Effector memory CD4-positive, alpha-beta T cell (primary cell): ENCODE measurements around the gene LPCAT1.

ENCODE experiments used
- DNase-seq, 3 donors: peaks; one replicate each; pipeline ENCODE4 v3.0.0-alpha.2; 2020
- H3K27ac ChIP-seq: 2 replicates; pipeline ENCODE4 v1.7.0; 2013; ENCODE audit warnings: mild to moderate bottlenecking, low read length, moderate library complexity; ENCODE audit not compliant: insufficient read depth, poor library complexity, severe bottlenecking
- H3K27me3 ChIP-seq: replicated peaks from 2 replicates; pipeline ENCODE4 v1.7.0; 2013; ENCODE audit warnings: mild to moderate bottlenecking, low read length; ENCODE audit not compliant: insufficient read depth, control insufficient read depth, poor library complexity, severe bottlenecking
- H3K36me3 ChIP-seq: 2 replicates; pipeline ENCODE4 v1.7.0; 2013; ENCODE audit warnings: mild to moderate bottlenecking, low read length, moderate library complexity; ENCODE audit not compliant: control insufficient read depth, insufficient read depth
- H3K4me1 ChIP-seq: 2 replicates; pipeline ENCODE4 v1.7.0; 2013; ENCODE audit warnings: low read length, mild to moderate bottlenecking; ENCODE audit not compliant: control insufficient read depth, insufficient read depth, poor library complexity, severe bottlenecking
- H3K4me3 ChIP-seq: 2 replicates; pipeline ENCODE4 v1.7.0; 2013; ENCODE audit warnings: low read length, low read depth, mild to moderate bottlenecking; ENCODE audit not compliant: insufficient read depth, poor library complexity, severe bottlenecking
- H3K9me3 ChIP-seq: 2 replicates; pipeline ENCODE4 v1.7.0; 2013; ENCODE audit warnings: mild to moderate bottlenecking, low read length, moderate library complexity; ENCODE audit not compliant: control insufficient read depth

LPCAT1 gene

DNA sequence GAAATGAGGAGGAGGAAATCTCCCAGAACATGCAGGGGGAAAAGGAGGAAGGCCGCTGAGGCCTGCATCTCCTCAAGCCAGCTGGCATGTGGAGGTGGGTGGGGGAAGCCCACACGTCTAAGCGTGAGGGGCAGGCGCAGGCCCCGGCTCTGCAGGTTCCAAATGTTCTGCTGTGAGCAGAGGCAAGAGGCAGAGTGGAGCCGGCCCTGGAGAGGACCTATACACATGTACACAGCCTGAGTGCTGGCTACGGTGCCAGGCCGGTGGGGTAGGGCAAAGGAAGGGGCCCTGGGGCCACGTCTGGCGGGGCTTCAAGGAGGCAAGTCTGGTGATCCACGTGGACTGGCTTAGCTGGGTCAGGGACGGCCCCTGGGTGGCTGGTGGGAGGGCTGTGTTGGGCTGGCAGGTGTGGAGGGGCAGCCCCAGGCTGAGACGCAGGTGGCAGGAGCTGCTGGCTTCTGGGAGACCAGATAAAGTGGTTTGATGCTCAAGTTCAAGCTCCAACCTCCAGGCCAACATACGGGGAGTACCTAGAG lies 26.4 kb downstream of the LPCAT1 start:
- Histone ChIP-seq H3K4me1 (no peaks in the 10 kb centered on the region), H3K36me3 (peaks cover 37% of the 10 kb centered on the region), H3K9me3 (no peaks in the 10 kb centered on the region), H3K27me3 (no peaks in the 10 kb centered on the region), H3K4me3 (no peak overlapping the region), H3K27ac (no peak overlapping the region)
- DNase-seq, result no peak

DNA sequence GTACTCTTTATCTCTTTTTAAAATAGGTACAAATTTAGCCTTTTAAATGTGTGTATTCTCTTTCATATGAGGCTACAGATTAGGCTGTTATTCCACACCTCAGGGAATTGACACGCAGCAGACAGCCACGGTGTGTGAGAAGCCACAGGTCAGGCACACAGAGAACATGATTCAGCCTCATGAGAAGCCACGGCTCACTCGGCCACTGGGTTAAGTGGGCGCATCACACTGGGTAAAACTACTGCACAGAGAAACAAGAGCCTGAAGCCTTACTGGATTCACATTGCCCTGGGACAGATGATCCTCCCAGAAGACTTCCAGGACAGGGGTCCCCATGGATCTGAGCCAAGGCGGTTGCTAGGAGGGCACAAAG lies 28.2 kb downstream of the LPCAT1 start:
- H3K27ac ChIP-seq, result no peak overlapping the region
- no peak for DNase-seq
- H3K4me1 ChIP-seq, result no peaks in the 10 kb centered on the region
- H3K27me3 ChIP-seq, result no peaks in the 10 kb centered on the region
- H3K36me3 ChIP-seq, result peaks cover 39% of the 10 kb centered on the region
- H3K9me3 ChIP-seq, result no peaks in the 10 kb centered on the region
- H3K4me3 ChIP-seq, result no peak overlapping the region

DNA sequence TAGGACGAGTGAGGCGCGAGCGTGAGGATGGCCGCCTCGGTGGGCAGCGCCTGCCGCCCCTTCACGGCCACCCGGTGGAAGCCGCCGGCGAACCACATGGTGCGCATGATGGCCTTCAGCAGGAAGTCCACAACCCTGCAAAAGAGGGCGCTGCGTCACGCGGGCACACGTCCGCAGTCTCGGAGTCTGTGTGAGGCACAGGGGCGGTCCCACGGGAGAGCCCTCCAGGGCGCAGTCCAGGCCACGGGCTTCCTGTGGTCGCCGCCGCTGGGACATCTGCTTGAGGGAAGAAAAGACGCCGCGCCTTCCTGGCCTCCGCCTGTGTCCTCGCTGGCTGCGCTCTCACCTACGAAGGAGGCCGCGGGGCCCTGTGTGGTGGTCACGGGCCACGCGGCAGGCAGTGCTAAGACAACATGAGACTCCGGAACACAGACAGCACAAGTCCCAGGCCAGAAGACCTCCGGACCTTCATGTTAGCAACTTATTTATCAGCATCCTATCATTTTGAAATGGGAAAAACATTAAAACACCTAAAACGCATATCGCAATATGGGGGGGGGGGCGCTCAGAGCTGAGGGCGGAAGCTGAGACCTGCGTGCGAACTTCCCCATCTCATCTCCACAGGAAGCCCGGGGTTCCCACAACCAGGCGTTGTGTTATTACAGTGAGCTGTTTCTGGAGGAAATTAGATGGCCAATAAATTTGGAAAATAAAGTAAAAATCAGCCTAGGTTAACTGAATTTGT lies 28.8 kb downstream of the LPCAT1 start:
- Histone ChIP-seq H3K27ac (no peak overlapping the region), H3K4me1 (no peaks in the 10 kb centered on the region), H3K9me3 (no peaks in the 10 kb centered on the region), H3K27me3 (no peaks in the 10 kb centered on the region), H3K4me3 (no peak overlapping the region), H3K36me3 (peaks cover 34% of the 10 kb centered on the region)
- DNase-seq, result no peak

DNA sequence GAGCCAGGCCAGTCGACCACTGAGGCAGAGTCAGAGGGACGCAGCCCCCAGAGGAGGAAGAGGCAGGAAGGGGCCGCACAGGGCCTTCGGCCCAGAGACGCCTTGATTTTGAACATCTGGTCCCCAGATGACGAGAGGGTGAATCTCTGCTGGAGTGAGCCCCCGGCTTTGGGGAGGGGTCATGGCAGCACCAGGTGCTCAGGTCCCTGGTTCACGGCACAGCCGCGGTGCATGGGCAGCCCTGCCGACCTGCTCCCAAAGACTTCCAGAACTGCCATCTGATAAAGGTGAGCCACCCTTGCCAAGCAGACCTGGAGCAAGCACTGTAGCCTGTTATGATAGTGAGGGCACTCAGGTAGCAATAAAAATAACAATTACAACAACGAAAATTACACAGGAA lies 29.8 kb downstream of the LPCAT1 start:
- DNase-seq, result no peak
- no peak overlapping the region for H3K4me3 ChIP-seq
- H3K4me1 ChIP-seq, result no peaks in the 10 kb centered on the region
- peaks cover 42% of the 10 kb centered on the region for H3K36me3 ChIP-seq
- no peak overlapping the region for H3K27ac ChIP-seq
- no peaks in the 10 kb centered on the region for H3K27me3 ChIP-seq
- no peaks in the 10 kb centered on the region for H3K9me3 ChIP-seq

DNA sequence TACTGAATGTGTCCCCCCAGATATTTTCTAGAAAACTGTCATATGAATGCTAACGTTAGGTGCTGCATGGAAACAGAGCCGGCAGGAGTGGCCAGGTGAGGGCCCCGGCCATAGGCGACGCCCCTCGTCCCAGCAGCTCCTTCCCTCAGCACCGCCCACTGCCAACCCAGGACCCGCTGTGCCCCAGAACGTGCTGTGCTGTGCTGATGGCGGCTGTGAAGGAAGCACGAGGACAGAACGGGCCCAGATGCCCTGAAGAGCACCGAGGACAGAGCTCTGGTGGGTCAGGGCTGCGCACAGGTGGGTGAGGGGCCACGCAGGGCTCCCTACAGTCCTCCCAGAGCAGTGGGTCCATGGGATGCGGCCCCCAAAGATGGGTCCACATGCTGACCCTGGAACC lies 30.3 kb downstream of the LPCAT1 start:
- Histone ChIP-seq H3K9me3 (no peaks in the 10 kb centered on the region), H3K27ac (no peak overlapping the region), H3K27me3 (no peaks in the 10 kb centered on the region), H3K4me3 (no peak overlapping the region), H3K36me3 (peaks cover 42% of the 10 kb centered on the region), H3K4me1 (no peaks in the 10 kb centered on the region)
- no peak for DNase-seq

DNA sequence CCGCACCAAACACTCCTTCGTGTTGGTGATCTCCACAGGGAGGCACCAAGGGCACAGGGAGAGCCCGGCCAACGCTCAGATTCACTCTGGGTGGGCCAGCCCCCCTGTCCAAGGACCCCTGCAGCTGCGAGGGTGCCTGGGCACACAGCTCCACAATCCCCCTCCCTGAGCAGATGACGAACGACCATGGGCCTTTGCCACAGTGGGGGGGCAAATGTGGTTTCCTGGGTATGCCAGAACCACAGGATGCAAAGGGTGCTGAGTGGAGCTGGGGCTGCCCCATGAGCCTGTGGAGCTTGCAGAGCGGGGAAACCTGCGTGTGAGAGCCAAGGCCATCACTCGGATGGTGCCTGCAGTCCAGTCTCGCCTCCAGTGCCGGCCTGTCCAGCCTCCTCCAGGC lies 31.0 kb downstream of the LPCAT1 start:
- H3K4me3 ChIP-seq, result no peak overlapping the region
- DNase-seq, result no peak
- H3K27ac ChIP-seq, result no peak overlapping the region
- no peaks in the 10 kb centered on the region for H3K4me1 ChIP-seq
- no peaks in the 10 kb centered on the region for H3K9me3 ChIP-seq
- H3K36me3 ChIP-seq, result peaks cover 45% of the 10 kb centered on the region
- no peaks in the 10 kb centered on the region for H3K27me3 ChIP-seq

DNA sequence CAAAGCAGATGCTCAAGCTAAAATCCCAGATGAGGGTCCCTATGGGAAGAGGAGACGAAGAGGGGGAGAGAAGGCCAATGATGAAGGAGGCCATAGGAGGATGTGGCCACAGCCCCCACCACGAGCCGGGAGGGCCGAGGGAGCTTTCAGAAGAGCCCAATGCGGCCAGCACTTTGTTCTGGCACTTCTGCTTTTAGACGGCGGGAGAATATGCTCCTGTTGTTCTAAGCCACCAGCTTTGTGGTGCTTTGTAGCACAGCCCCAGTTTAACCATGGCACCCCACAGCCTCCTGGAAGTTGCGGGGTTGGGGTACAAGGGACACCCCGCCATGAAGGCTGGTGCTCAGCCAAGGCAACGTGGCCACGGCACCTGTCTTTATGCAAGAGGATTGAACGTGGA lies 33.4 kb downstream of the LPCAT1 start:
- Histone ChIP-seq H3K4me3 (no peak overlapping the region), H3K27ac (no peak overlapping the region), H3K36me3 (peaks cover 53% of the 10 kb centered on the region), H3K27me3 (no peaks in the 10 kb centered on the region), H3K9me3 (no peaks in the 10 kb centered on the region), H3K4me1 (no peaks in the 10 kb centered on the region)
- DNase-seq, result no peak

DNA sequence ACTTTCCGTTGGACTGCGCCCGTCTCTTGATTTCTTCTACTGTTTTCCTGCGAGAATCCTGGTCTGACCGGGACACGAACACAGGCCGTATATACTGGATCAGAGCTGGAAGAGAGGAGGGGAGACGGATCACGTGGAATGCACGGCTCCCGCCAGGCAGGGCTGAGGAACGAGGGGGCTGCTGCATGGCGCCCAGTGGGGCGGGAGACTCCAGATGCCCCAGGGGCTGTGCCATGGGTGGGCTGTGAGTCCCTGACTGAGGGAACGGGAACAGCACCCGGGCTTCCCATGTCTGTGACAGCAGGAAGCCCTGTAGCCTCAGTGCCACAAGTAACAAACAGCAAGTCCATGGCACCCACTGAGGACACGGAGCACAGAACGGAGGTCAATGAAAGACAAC lies 34.0 kb downstream of the LPCAT1 start:
- H3K27ac ChIP-seq, result no peak overlapping the region
- no peaks in the 10 kb centered on the region for H3K4me1 ChIP-seq
- no peak for DNase-seq
- H3K36me3 ChIP-seq, result peaks cover 56% of the 10 kb centered on the region
- no peak overlapping the region for H3K4me3 ChIP-seq
- H3K27me3 ChIP-seq, result no peaks in the 10 kb centered on the region
- no peaks in the 10 kb centered on the region for H3K9me3 ChIP-seq

DNA sequence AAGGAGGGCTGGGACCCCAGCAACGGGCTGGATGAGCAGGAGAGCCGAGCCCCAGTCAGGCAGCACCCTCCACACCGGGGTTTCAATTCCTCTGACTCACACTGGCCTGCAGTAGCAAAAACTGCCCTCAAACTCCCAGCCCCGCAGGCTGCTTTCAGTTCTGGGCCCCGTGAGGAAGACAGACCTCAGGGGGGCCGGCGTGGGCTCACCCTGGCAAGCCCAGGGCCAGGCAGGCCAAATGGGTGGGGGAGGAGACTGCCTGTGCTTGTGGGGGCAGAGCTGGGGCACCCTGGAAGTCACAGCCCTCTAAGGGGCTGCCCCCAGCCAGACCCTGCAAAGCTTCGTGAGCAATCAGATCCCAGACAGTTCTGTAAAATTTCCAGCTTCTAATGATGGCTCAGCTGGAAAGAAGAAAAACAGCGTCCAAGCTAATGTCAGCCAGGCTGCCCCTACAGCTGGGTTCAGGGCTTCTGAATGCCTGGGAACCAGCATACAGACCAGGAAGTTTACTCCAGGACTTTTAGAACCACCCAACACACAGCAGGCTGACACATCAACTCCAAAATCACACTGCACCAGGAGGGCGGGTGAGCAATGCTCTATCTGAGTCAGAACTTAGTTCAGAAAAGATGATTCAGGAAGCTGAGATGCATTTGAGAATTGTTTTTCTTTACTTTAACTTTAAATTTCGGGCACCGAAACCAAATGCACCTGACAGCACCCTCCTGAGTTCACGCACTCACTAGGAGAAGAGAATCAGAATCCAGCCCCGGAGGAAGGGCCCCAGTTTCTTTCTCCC lies 34.7 kb downstream of the LPCAT1 start:
- Histone ChIP-seq H3K27me3 (no peaks in the 10 kb centered on the region), H3K4me1 (no peaks in the 10 kb centered on the region), H3K4me3 (no peak overlapping the region), H3K36me3 (peaks cover 53% of the 10 kb centered on the region), H3K9me3 (no peaks in the 10 kb centered on the region), H3K27ac (no peak overlapping the region)
- no peak for DNase-seq

DNA sequence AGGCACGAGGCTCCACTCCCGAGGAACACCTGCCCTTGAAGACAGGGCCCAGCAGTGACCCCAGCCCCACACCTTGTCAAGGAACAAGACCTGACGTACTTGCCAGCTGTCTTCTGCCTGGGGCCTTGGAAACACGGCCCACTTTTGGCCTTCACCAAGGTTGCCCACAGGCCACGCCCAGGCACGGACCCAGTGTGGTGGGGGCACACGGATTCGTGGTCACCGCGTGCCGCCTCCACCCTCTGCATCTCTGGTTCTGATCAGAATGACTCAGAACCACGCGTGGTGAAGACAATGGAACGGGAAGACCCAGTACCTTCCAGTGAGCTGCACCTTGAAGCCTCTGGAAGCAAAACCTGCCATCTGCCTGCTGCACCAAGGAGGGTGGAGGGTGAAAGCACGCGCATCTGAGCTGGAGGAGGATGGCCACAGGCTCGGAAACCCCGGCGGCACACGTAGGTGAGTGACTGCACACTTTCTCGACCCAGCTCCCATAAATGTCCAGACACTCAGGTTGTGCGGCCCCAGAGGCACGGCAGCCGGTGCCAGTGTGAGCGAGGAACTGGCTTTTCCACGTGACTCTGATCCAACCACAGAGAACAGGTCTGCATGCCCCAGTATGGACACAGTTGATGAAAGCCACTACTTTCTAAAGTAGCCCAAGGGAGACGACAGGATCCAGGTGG lies 36.5 kb downstream of the LPCAT1 start:
- no peaks in the 10 kb centered on the region for H3K27me3 ChIP-seq
- no peak overlapping the region for H3K27ac ChIP-seq
- no peaks in the 10 kb centered on the region for H3K4me1 ChIP-seq
- H3K4me3 ChIP-seq, result no peak overlapping the region
- H3K9me3 ChIP-seq, result no peaks in the 10 kb centered on the region
- peaks cover 40% of the 10 kb centered on the region for H3K36me3 ChIP-seq
- no peak for DNase-seq
